ENCODE data around the gene SLC35F1.

- TF ChIP-seq EZH2 (IDR thresholded peaks at IDR 0.05; ENCODE audit: low read length) (no peak), CTCF (optimal IDR thresholded peaks at IDR 0.05 in 1 of 3, IDR thresholded peaks at IDR 0.05 in 1 of 3, conservative IDR thresholded peaks at IDR 0.05 in 1 of 3; ENCODE audit: extremely low read depth in 1 of 3, insufficient read depth in 2 of 3, low read length in 3 of 3) (no peak)
Measured at GRCh38 chr6:117915846-117916245, 8.8 kb downstream of the SLC35F1 start.
